ENCODE measurements around the gene GABRD.

GABRD gene

DNA sequence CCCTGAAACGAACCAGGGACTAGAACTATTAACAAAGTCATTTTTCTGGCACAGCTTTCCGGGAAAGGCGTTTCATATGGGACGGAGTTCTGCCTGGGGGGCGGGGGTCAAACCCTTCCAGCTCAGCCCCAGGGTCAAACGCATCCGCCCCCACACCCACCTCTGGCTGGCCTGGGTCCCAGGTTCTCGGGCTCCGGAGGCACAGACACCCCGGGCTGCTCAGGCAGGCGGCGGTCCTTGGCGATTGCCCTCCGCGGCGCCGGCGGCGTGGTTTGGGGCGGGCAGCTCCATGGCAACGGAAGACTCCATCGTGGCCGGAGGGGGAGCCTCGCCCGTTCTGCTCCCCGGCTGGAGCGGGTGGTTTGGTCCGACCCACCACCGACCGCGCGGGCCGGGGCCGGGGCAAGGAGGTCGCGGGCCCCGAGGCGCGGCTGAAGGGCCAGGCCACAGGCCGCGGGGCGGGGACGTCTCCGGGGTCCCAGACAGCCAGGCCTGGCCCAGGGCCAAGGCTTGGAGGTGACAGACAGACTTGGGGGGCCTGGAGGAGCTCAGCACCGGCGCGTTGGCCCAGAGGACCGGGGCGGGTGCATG lies 15.5 kb upstream of the GABRD start, which contains the start of gene CFAP74:
CFAP74 (minus strand) TSS at position 246 of the 591 bp plus-strand sequence. CDS start 12,830 bp downstream, outside the sequence.
- Histone ChIP-seq H3K4me1 (ENCODE audit: insufficient read depth, low read length) (peaks cover 6% of the 10 kb centered on the region; the same call in 1 of the 2 replicates), H3K9ac (ENCODE audit: low read depth, low read length) (peak within 1 kb of the TSS; percentile 63), H3K36me3 (ENCODE audit: insufficient read depth, low read length) (no peaks in the 10 kb centered on the region), H3K9me3 (ENCODE audit: insufficient read depth, low read depth, low read length) (no peaks in the 10 kb centered on the region), H3K27me3 (ENCODE audit: insufficient read depth, low read length) (peaks cover 8% of the 10 kb centered on the region), H3K4me3 (ENCODE audit: low read length) (peak within 1 kb of the TSS; percentile 56), H3K27ac (ENCODE audit: low read depth, low read length) (no peak within 1 kb of the TSS)
- 5% methylated on average over 49 of the region's 49 CpGs for WGBS

DNA sequence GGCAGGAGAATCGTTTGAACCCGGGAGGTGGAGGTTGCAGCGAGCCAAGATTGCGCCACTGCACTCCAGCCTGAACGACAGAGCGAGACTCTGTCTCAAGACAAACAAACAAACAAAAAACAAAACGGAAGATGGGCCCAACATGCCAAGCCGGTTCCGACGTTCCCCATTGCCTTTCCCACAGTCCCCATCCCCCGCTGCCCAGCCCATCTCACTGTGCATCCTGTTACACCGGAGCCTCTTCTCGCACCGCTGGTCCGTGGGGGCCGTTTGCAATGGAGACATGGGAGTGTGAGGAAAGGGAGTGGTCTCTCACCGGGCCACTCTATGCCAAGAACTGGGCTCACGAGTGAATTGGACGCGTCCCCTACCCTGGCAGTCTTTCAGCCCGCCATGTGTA lies 14.3 kb upstream of the GABRD start:
- H3K27ac ChIP-seq (ENCODE audit: low read depth, low read length) = no peak overlapping the region
- no peaks in the 10 kb centered on the region for H3K36me3 ChIP-seq (ENCODE audit: insufficient read depth, low read length)
- H3K4me3 ChIP-seq (ENCODE audit: low read length) = no peak overlapping the region
- H3K4me1 ChIP-seq (ENCODE audit: insufficient read depth, low read length) = peaks cover 6% of the 10 kb centered on the region; the same call in 1 of the 2 replicates
- peaks cover 8% of the 10 kb centered on the region for H3K27me3 ChIP-seq (ENCODE audit: insufficient read depth, low read length)
- WGBS = 91% methylated on average over 21 of the region's 21 CpGs
- H3K9ac ChIP-seq (ENCODE audit: low read depth, low read length) = no peak overlapping the region
- no peaks in the 10 kb centered on the region for H3K9me3 ChIP-seq (ENCODE audit: insufficient read depth, low read depth, low read length)

DNA sequence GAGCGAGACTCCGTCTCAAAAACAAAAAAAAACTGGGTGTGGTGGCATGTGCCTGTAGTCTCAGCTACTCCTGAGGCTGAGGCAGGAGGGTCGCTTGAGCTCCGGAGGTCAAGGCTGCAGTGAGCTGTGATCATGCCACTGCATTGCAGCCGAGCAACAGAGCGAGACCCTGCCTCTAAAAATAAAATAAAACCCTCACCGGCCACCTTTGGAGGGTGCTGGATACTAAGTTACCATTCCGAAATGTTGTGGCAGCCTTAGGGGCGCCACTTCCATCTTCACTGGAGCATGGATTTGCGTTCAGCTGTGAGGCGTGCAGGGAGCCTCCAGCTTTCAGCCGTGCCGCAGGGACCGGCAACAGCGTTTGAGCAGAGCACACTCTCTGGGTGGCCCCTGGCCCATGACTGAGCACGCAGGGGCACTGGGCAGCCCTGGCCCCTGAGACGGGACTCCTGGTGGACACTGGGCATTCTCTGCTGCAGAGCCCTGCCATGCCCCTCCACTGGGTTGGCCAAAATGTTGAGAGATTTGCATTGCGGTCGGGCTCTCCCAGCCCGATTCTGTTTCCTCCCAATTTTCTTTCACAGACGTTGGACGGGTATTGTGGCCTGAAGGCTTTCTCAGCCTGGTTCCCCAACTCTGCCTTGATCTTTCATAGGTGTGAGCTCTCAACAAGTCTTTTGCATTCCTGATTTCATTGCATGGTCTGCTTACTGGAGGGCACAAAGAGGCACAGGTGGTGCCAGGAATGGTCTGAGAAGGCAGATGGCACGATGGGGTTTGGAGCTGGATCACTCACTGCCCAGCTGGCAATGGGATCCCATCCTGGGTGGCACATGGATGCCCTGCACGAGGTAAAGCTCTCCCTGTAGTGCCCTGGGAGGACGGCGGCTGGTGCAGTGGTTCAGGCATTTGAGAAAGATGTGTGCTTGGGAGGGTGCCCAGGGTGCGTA lies 9.8 kb upstream of the GABRD start:
- Histone ChIP-seq H3K9ac (ENCODE audit: low read depth, low read length) (no peak overlapping the region), H3K9me3 (ENCODE audit: insufficient read depth, low read depth, low read length) (no peaks in the 10 kb centered on the region), H3K4me3 (ENCODE audit: low read length) (no peak overlapping the region), H3K36me3 (ENCODE audit: insufficient read depth, low read length) (no peaks in the 10 kb centered on the region), H3K4me1 (ENCODE audit: insufficient read depth, low read length) (no peaks in the 10 kb centered on the region), H3K27me3 (ENCODE audit: insufficient read depth, low read length) (no peaks in the 10 kb centered on the region), H3K27ac (ENCODE audit: low read depth, low read length) (no peak overlapping the region)
- WGBS = 92% methylated on average over 27 of the region's 27 CpGs

DNA sequence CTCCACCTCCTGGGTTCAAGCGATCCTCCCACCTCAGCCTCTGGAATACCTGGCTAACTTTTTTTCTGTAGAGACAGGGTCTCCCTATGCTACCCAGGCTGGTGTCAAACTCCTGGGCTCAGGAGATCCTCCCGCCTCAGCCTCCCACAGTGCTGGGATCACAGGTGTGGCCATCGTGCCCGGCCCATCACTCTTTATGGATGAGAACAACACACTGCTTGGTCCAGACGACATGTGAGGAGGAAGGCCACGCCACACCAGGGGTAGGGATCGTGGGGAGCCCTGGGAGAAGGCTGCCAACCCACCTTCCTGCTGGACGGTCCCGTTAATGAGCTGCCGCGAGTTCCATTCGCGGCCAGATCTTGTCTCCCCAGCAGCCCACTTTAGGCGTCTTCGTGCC lies 5.0 kb upstream of the GABRD start:
- Histone ChIP-seq H3K36me3 (ENCODE audit: insufficient read depth, low read length) (no peaks in the 10 kb centered on the region), H3K9me3 (ENCODE audit: insufficient read depth, low read depth, low read length) (no peaks in the 10 kb centered on the region), H3K27ac (ENCODE audit: low read depth, low read length) (no peak overlapping the region), H3K4me1 (ENCODE audit: insufficient read depth, low read length) (peaks cover 4% of the 10 kb centered on the region), H3K4me3 (ENCODE audit: low read length) (no peak overlapping the region), H3K27me3 (ENCODE audit: insufficient read depth, low read length) (peaks cover 13% of the 10 kb centered on the region), H3K9ac (ENCODE audit: low read depth, low read length) (no peak overlapping the region)
- WGBS = 94% methylated on average over 15 of the region's 15 CpGs

DNA sequence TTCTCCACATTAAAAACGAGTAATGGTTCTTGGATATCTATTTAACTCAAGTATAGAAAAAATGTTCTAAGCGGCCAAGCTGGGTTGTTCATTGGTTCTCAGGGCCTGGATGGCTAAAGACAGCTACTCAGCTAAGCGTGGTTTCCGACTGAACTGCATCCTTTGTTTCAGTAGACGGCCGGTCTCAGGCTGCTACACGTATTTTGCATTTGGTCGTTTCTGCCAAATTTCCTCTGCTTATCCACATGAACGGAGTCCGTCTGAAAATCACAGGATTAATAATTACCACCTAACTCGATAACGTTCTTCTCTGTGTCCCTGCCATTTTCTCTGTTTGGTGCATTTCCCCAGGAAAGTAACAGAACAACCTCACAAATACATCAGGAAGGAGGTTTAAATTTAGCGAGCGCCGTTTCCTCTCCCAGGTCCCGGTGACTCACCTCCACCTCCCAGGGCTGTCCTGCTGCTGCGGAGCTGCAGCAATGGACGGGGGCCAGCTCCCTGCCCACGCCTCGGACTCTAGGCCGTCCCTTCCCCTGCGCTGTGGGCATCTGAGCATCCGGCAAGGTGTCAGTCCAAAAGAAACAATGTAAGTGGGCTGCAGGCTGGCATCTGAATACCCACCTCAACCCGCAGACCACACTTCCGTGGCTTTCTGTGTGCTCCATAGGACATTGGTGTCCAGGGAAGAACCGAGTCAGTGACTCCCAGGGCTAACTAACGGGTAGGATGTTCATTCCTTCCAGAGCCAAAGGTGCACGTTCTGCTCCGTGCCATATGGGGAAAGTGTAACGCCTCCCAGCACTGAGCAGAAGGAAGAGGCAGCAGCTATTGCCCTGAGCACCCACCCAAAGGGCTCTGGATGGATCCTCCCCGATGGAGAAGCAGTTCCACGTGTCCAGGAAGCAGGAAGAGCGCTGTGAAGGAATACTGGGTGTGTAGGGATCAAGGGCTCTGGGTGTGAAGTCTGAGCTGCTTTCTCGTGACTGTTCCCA lies 4.1 kb upstream of the GABRD start:
- no peak overlapping the region for H3K9ac ChIP-seq (ENCODE audit: low read depth, low read length)
- H3K27ac ChIP-seq (ENCODE audit: low read depth, low read length) = no peak overlapping the region
- no peaks in the 10 kb centered on the region for H3K9me3 ChIP-seq (ENCODE audit: insufficient read depth, low read depth, low read length)
- H3K4me3 ChIP-seq (ENCODE audit: low read length) = no peak overlapping the region
- WGBS = 72% methylated on average over 34 of the region's 34 CpGs
- H3K27me3 ChIP-seq (ENCODE audit: insufficient read depth, low read length) = peaks cover 20% of the 10 kb centered on the region
- no peaks in the 10 kb centered on the region for H3K36me3 ChIP-seq (ENCODE audit: insufficient read depth, low read length)
- H3K4me1 ChIP-seq (ENCODE audit: insufficient read depth, low read length) = peaks cover 4% of the 10 kb centered on the region

DNA sequence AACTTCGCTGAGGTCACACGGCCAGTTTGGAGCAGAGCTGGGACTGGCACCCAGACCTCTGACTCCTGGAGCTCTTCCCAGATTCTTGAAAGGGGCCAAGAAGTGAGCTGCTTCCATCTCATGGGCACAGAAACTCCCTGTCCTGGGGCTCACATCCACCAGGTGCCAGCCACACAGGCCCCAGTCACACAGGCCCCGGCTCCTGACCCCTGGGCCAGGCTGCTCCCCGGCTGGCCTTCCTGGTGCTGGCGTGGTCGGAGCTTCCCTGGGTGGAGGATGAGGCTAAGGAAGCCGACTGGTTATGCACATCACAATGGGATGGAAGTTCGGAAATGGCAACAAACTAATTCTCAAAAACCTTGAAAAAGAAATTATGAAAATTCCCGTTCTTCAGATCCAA lies 3.0 kb upstream of the GABRD start:
- Histone ChIP-seq H3K27me3 (ENCODE audit: insufficient read depth, low read length) (peaks cover 31% of the 10 kb centered on the region), H3K9me3 (ENCODE audit: insufficient read depth, low read depth, low read length) (no peaks in the 10 kb centered on the region), H3K4me3 (ENCODE audit: low read length) (no peak overlapping the region), H3K4me1 (ENCODE audit: insufficient read depth, low read length) (peaks cover 4% of the 10 kb centered on the region), H3K27ac (ENCODE audit: low read depth, low read length) (no peak overlapping the region), H3K36me3 (ENCODE audit: insufficient read depth, low read length) (no peaks in the 10 kb centered on the region), H3K9ac (ENCODE audit: low read depth, low read length) (no peak overlapping the region)
- WGBS = 93% methylated on average over 9 of the region's 9 CpGs

DNA sequence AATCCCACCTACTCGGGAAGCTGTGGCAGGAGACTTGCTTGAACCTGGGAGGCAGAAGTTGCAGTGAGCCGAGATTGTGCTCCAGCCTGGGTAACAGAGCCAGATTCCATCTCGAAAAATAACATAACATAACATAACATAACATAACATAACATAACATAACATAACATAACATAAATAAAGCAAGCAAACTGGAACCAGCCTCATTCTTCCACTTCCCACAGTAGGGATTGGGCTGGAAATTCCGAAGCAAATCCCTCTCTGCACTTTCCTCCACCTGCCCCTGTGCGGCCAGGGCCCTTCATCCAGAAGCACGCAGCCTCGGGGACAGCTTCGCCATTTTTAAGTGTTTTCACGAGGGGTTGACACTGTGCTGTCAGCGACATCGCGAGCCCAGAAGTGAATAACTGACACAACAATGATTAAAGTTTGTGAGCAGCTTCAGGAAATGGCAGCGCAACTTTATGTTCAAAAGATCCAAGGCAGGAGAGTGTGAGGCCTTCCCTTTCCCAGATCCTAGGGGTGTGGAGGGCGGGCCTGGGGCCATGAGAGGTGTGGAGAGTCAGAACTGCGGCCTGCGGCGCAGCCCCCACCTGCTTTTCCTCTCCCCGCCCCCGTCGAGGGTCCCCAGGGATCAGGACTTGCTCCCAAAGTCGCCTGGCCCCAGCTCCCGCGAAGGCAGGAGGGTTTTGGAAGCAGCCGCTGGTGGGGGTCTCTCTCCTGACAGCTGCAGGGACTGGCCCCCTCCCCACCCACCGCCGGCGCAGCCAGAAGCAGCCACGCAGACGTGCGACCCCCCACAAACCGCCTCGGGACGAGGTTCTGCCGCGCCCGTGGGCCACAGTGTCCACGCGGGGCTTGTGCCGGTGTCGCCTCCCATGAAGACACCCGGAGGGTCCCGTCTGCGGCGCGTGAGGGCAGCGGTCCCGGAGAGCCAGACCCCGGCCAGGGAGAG lies 651 bp upstream of the GABRD start:
- Histone ChIP-seq H3K9me3 (ENCODE audit: insufficient read depth, low read depth, low read length) (no peaks in the 10 kb centered on the region), H3K27me3 (ENCODE audit: insufficient read depth, low read length) (peaks cover 34% of the 10 kb centered on the region), H3K4me1 (ENCODE audit: insufficient read depth, low read length) (peaks cover 4% of the 10 kb centered on the region), H3K36me3 (ENCODE audit: insufficient read depth, low read length) (no peaks in the 10 kb centered on the region), H3K9ac (ENCODE audit: low read depth, low read length) (no peak overlapping the region), H3K4me3 (ENCODE audit: low read length) (peak overlapping the region; percentile 49), H3K27ac (ENCODE audit: low read depth, low read length) (no peak overlapping the region)
- 21% methylated on average over 45 of the region's 48 CpGs for WGBS

DNA sequence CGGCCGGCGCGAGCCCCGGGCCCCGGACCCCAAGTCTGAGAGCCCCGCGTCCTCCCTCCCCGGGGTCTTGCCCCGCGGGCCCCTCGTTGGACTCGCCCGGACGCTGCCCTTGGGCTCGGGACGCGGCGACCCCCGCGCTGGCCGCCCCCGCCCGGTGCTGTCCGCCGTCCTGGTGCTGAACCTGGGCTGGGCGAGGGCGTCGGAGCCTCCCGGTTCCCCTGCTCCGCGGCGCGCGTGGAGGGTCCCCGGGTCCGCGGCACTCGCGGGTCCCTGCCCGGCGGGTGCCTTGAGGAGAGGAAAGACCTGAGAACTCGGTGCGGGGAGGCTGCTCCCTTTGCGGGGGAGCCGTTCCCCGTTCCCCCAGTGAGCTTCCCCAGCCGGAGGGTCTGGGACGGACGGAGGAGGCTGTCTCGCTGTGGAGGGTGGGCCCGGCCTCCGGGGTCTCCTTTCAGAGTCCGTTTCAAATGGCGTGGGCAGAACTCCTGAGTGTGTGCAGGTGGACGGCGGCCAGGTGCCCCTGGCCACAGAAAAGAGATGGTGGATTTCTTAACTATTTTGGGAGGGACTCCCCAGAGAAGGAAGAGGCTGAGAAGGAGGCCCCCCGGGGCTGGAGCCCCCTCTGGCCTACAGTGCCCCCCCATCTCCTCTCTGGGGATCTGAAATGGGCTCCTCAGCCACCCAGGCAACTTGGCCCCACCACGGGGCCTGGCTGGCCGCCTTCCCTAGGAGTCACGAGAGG lies 595 bp downstream of the GABRD start:
- 13% methylated on average over 61 of the region's 61 CpGs for WGBS

DNA sequence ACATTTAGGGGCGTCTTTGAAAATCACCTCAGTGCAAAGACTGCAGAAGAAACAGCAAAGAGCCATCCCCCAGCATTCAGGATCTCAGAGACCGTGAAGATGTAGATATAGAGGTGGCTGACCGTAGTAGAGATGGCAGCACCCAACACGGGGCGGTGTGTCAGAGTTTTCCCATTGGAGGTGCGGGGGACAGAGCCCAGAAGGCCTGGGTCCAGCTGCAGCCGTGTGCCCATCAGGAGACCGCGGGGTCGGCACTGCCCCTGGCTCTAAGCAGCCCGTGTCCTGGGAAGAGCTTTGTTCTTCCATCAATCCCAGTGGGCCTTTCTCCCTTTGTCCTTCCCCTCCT lies 1.1 kb downstream of the GABRD start:
- peaks cover 4% of the 10 kb centered on the region; the same call in 1 of the 2 replicates for H3K4me1 ChIP-seq (ENCODE audit: insufficient read depth, low read length)
- no peak overlapping the region for H3K9ac ChIP-seq (ENCODE audit: low read depth, low read length)
- no peak overlapping the region for H3K4me3 ChIP-seq (ENCODE audit: low read length)
- H3K27ac ChIP-seq (ENCODE audit: low read depth, low read length) = no peak overlapping the region
- no peaks in the 10 kb centered on the region for H3K9me3 ChIP-seq (ENCODE audit: insufficient read depth, low read depth, low read length)
- peaks cover 34% of the 10 kb centered on the region for H3K27me3 ChIP-seq (ENCODE audit: insufficient read depth, low read length)
- 87% methylated on average over 11 of the region's 11 CpGs for WGBS
- no peaks in the 10 kb centered on the region for H3K36me3 ChIP-seq (ENCODE audit: insufficient read depth, low read length)

More for the DNA sequence above, 595 bp downstream of the GABRD start:
- H3K4me1 ChIP-seq (ENCODE audit: insufficient read depth, low read length) = peaks cover 4% of the 10 kb centered on the region
- H3K9ac ChIP-seq (ENCODE audit: low read depth, low read length) = no peak overlapping the region
- H3K36me3 ChIP-seq (ENCODE audit: insufficient read depth, low read length) = no peaks in the 10 kb centered on the region
- H3K9me3 ChIP-seq (ENCODE audit: insufficient read depth, low read depth, low read length) = no peaks in the 10 kb centered on the region
- peaks cover 34% of the 10 kb centered on the region for H3K27me3 ChIP-seq (ENCODE audit: insufficient read depth, low read length)
- H3K27ac ChIP-seq (ENCODE audit: low read depth, low read length) = no peak overlapping the region
- H3K4me3 ChIP-seq (ENCODE audit: low read length) = peak overlapping the region; percentile 34
